ENCODE data around the gene PNMT.
"Not testable (repeated sequence)": the region's sequence is repeated elsewhere in the genome, so short reads cannot be mapped to it uniquely, and the experiment has no call there.

PNMT gene

GRCh38 chr17:39709319-39709997, 41.2 kb downstream of the PNMT start:
- DNase-seq (ENCODE audit: low spot score) = no peak

- DNase-seq (ENCODE audit: low spot score) = no peak
Observed at GRCh38 chr17:39709998-39710964, 42.0 kb downstream of the PNMT start.

- DNase-seq (ENCODE audit: low spot score) = not testable (repeated sequence)
Observed at GRCh38 chr17:39711071-39711470, 42.8 kb downstream of the PNMT start.

- no peak for DNase-seq (ENCODE audit: low spot score)
Observed at GRCh38 chr17:39711851-39712250, 43.6 kb downstream of the PNMT start.

GRCh38 chr17:39714234-39714633, 46.0 kb downstream of the PNMT start:
- DNase-seq (ENCODE audit: low spot score) = no peak

- no peak for DNase-seq (ENCODE audit: low spot score)
Observed at GRCh38 chr17:39715375-39716072, 47.3 kb downstream of the PNMT start.

- DNase-seq (ENCODE audit: low spot score) = no peak
Observed at GRCh38 chr17:39716073-39716818, 48.0 kb downstream of the PNMT start.

GRCh38 chr17:39716879-39717536, 48.8 kb downstream of the PNMT start:
- no peak for DNase-seq (ENCODE audit: low spot score)

GRCh38 chr17:39717660-39718059, 49.4 kb downstream of the PNMT start:
- DNase-seq (ENCODE audit: low spot score) = no peak

GRCh38 chr17:39719563-39720355, 51.5 kb downstream of the PNMT start:
- DNase-seq (ENCODE audit: low spot score) = no peak

Measured in ecto neural progenitor cell (in vitro differentiated cells).